Stimulated activated CD8-positive, alpha-beta memory T cell treated with anti-CD3 and anti-CD28 coated beads, Interleukin-2, amount 100 ng/mL, for 48 hours (primary cell): ENCODE results near the gene ANKRD6.

Experiments used
- DNase-seq, 2 donors: peaks; one replicate each; pipeline ENCODE4 v3.0.0-alpha.2; 2020; ENCODE audit warnings: low read depth in 2 of 2

Gene ANKRD6

GRCh38 chr6:89509777-89510281, 76.9 kb downstream of the ANKRD6 start:
- no peak for DNase-seq

GRCh38 chr6:89510393-89510792, 77.4 kb downstream of the ANKRD6 start:
- DNase-seq: no peak

DNA sequence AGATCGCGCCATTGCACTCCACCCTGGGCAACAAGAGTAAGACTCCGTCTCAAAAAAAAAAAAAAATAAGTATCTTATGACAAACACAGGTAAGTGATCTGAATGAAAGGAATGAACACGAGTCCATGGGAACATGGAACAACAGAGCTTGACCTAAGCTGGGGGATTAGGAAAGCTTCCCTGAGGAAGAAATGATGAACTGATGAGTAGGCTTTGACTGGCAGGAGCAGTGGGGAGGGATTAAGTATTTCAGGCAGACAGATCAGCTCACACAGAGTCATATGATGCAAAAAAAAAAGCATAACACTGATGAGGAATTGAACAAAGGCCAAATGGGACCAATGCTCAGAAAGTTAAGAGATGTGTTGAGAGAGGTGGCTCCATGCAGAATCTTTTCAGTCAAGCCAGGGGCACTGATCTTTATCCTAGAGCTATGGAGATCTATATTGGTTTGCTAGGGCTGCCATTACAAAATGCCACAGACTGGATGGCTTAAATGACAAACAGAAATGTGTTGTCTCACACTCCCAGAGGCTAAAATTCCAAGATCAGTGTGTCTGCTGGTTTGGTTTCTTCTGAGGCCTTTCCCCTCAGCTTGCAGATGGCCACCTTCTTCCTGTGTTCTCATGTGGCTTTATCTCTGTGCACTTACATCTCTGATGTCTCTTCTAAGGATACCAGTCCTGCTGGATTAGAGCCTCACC, 85.6 kb downstream of the ANKRD6 start:
- no peak for DNase-seq

GRCh38 chr6:89520736-89521135, 87.8 kb downstream of the ANKRD6 start:
- no peak for DNase-seq

DNA sequence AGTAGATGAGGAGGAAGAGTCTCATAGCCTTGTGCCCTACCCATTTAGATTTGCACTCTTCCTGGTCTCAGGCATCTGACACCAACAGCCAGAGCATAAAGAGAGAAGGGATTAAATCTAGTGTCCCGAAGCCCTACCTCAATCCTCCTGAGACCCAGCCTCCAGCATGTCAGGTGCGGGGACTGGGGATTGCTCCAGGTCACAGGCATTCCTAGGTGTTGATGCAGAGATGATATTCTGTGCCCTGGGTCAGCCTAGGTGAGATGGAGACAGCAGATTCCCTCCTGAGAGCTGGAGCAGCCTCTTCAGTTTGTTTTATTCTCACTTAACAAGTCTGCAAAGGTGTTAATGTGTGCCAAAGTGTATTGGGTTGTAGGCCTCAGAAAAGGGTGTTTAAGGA, 89.8 kb downstream of the ANKRD6 start:
- no peak for DNase-seq

DNA sequence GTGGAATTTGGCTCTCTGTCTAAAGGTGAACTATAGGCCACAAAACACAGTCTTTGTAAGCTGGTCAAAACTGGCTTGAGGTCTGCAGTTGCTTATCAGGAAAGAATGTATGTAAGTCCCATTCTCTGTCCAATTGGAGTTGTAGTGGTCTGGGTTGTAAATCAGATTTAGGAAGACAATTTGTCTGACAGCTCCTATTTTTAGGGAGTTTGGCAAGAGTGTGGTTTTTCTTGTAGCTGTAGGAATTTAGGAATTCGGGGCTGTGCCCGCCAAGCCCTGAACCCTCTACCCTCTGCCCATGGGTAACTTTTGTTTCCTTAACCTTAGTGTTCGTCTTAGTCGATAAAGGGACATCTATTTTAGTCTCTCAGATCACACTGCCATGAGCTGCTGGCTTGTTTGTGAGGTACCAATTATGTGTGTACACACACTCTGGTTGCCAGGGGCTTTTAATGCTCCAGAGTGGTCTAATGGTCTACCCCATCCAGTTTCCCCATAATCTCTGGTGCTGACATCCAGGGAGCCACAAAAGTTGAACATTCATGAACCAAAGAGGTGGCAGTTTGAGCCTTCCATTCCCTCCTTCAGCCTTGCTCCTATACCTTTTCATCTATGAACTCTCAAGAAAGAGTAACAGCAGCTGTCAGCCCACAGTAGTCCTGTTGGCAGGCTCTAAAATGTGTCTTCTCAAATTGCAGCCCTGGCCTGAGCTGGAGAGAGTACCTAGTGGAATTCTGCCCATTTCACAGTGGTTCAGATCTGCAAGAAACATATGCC, 93.0 kb downstream of the ANKRD6 start:
- no peak for DNase-seq

GRCh38 chr6:89526563-89526869, 93.6 kb downstream of the ANKRD6 start:
- no peak for DNase-seq

- DNase-seq: no peak
These were observed 94.7 kb downstream of the ANKRD6 start for GRCh38 chr6:89527634-89528033.

GRCh38 chr6:89528866-89529265, 95.9 kb downstream of the ANKRD6 start:
- no peak for DNase-seq

DNA sequence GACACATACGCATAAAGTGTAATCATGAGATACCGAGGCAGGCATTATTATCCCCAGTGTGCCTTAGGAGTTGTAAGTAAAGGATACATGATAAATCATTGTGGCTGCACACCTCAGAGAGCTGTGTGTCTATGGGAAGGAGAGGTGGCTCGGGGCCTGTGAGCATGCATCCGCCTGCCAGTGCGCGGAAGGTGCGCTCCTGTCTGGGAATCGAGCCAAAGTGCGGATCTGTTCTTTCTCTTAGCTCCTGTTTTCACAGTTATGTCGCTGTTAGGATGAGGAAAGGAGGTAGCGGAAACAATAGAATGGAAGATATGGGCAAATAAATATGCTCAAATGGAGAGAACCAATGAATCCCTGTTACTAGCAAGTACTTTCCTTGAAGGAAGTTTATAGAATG, 98.0 kb downstream of the ANKRD6 start:
- no peak for DNase-seq

GRCh38 chr6:89536231-89536630, 103.3 kb downstream of the ANKRD6 start:
- DNase-seq: no peak

DNA sequence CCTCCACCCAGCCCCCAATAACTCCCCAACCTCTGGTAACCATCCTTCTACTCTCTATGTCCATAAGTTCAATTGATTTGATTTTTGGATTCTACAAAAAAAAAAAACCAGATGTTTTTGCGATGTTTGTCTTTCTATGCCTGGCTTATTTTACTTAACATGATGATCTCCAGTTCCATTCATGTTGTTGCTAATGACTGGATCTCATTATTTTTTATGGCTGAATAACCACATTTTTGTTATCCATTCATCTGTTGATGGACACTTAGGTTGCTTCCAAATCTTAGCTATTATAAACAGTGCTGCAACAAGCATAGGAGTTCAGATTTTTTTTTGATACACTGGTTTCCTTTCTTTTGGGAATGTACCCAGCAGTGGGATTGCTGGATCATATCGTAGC, 106.8 kb downstream of the ANKRD6 start:
- no peak for DNase-seq

GRCh38 chr6:89542081-89542857, 109.3 kb downstream of the ANKRD6 start:
- no peak for DNase-seq

DNA sequence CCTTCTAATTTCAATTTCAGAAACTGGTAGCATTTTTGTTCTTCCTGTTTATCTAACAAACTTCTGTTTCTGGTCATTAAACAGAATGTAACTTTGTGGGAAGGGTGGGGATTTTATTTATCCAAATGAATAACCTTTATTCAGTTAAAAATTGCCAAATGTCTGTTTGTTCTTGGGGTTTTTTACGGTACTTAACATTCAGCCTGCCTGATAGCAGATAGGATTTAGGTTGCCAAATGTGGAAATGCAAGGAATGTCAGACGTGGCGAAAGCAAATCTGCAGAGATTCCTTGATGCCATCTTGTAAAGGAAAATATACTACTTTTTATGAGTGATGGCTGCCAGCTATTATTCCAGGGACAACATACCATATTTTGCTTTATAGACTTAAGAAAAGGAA, 109.9 kb downstream of the ANKRD6 start:
- DNase-seq: no peak

- DNase-seq: no peak
These were observed 114.3 kb downstream of the ANKRD6 start for GRCh38 chr6:89547281-89547680.

GRCh38 chr6:89553431-89553830, 120.5 kb downstream of the ANKRD6 start:
- no peak for DNase-seq

GRCh38 chr6:89554106-89554505, 121.2 kb downstream of the ANKRD6 start:
- DNase-seq: no peak

DNA sequence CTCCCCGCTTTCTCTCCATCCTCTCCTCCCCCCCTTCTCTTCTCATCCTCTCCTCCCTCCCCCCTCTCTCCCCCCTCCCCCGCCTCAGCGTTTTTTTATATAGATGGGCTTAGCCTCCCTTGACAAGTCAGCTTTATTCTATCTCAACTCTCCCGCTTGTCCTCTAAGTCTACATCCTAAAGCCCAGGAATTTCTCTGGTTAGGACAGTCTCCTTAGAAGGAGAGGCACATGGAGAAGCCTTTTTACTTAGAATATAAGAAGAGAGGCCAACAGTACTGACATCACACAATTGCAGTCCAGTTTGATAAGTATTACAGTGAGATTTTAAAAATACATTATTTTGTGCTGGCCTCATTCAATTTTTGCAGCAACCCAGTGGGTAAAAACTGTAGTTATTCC, 122.1 kb downstream of the ANKRD6 start:
- no peak for DNase-seq

DNA sequence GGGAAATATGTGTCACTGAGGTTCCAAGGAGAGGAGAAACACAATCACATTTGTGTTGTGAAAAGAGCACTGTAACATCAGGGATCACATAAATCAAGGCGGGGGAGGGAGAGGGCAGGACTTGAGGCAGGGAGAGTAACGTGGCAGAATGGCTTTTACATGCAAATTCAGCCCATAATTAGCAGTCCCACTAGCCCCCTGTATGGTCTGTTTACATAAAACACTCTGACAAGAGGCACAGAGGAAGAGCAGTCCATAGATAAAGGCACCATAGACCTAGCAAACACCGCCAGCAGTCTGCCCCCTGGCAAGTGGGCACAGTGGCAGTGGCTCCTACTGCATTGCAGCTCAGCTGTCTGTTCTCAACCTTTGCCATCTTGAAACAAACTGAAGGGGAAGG, 122.9 kb downstream of the ANKRD6 start:
- DNase-seq: no peak

GRCh38 chr6:89559487-89559886, 126.5 kb downstream of the ANKRD6 start:
- DNase-seq: no peak

DNA sequence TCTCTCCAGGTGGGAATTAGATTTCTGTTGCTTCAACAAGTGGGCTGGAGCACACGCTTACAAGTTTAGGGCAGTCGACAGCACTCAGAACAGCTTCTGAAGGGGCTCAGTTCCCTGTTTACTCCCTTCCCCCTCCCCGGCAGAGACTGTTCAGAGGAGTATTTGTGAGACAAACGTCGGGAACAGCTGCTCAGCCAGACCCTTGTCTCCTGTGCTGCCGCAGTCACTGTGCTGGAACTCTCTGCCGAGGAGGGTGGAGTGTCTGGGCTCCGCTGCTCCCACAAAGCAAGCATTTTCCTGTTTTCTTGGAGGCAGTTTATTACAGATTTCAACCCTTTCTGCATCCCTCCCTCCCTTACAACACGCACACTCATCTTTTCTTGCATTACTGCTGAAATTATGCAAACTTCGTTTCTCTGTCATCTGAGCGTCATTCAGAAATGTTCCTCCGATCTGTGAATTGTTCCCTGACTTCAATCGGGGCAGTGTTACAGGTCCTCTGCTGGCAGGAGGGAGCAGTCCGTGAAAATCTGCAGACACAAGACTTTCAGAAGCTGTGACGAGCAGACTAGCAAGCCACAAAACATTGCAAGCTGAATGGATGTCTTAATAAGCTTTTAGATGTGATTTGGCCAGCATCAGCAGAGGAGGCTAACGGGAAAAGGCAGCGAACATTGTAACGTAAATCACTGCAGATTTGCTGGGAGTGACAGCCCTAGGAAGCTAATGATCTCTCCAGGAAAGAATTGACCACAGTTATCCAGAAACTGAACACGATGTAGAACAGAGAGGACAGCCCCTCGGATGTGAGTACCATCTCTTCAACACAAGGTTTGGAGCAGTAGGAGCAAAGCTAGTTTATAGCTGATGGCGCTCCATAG, 129.4 kb downstream of the ANKRD6 start:
- DNase-seq: no peak

DNA sequence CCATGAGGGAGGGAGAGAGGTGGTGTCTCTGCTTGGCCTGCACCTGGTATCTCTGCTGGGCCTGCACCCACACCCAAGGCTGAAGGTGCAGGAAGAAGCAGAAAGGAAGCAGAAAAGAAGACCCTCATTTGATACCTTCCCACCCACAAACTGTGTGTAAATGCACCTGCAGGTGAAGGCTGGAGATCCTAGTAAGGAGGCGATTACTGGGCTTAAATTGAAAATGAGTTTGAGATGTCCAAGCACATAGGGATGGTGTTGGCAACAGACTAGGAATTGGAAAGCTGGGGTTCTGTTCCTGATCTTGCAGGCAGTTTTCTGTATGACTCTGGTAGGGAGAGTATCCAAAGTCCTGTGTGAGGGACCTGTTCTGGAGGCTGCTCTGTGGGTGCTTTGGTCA, 130.9 kb downstream of the ANKRD6 start:
- DNase-seq: no peak
